ENCODE data around the gene SSTR3.

Gene SSTR3

GRCh38 chr22:37169947-37170688, 42.2 kb downstream of the SSTR3 start:
- Histone ChIP-seq H3K9ac (ENCODE audit: low read length) (no peak overlapping the region), H3F3A (ENCODE audit: insufficient read depth) (no peaks in the 10 kb centered on the region), H3K4me3 (ENCODE audit: insufficient read depth, low read length, poor library complexity, severe bottlenecking) (no peak overlapping the region), H3K79me2 (ENCODE audit: insufficient read depth, low read length) (no peaks in the 10 kb centered on the region), H3K27me3 (ENCODE audit: low read length) (no peaks in the 10 kb centered on the region), H3K9me2 (replicated peaks; ENCODE audit: insufficient read depth, low read length) (no peaks in the 10 kb centered on the region), H3K27ac (ENCODE audit: low read depth, low read length) (no peak overlapping the region), H3K36me3 (ENCODE audit: low read length) (no peaks in the 10 kb centered on the region), H2AFZ (ENCODE audit: low read depth, low read length, severe bottlenecking) (no peak overlapping the region), H4K20me1 (ENCODE audit: low read depth, low read length) (no peaks in the 10 kb centered on the region), H3K4me2 (ENCODE audit: low read depth, low read length, poor library complexity, severe bottlenecking) (no peak overlapping the region), H3K9me3 (ENCODE audit: insufficient read depth, low read length) (no peaks in the 10 kb centered on the region)
- TF ChIP-seq EZH2phosphoT487 (conservative IDR thresholded peaks at IDR 0.05; ENCODE audit: low read length): no peak
- peak; percentile 13 for TF ChIP-seq CTCF (IDR thresholded peaks at IDR 0.05; ENCODE audit: insufficient read depth, low read length, poor library complexity, severe bottlenecking)

- Histone ChIP-seq H3K36me3 (ENCODE audit: low read length) (no peaks in the 10 kb centered on the region), H3F3A (ENCODE audit: insufficient read depth) (no peaks in the 10 kb centered on the region), H3K27ac (ENCODE audit: low read depth, low read length) (no peak overlapping the region), H3K79me2 (ENCODE audit: insufficient read depth, low read length) (no peaks in the 10 kb centered on the region), H3K9me3 (ENCODE audit: insufficient read depth, low read length) (no peaks in the 10 kb centered on the region), H4K20me1 (ENCODE audit: low read depth, low read length) (no peaks in the 10 kb centered on the region), H2AFZ (ENCODE audit: low read depth, low read length, severe bottlenecking) (no peak overlapping the region), H3K9me2 (replicated peaks; ENCODE audit: insufficient read depth, low read length) (no peaks in the 10 kb centered on the region), H3K4me3 (ENCODE audit: insufficient read depth, low read length, poor library complexity, severe bottlenecking) (no peak overlapping the region), H3K9ac (ENCODE audit: low read length) (no peak overlapping the region), H3K27me3 (ENCODE audit: low read length) (no peaks in the 10 kb centered on the region), H3K4me2 (ENCODE audit: low read depth, low read length, poor library complexity, severe bottlenecking) (no peak overlapping the region)
- TF ChIP-seq CTCF (IDR thresholded peaks at IDR 0.05; ENCODE audit: insufficient read depth, low read length, poor library complexity, severe bottlenecking): no peak
- TF ChIP-seq EZH2phosphoT487 (conservative IDR thresholded peaks at IDR 0.05; ENCODE audit: low read length): no peak
Measured at GRCh38 chr22:37169406-37169805, 42.9 kb downstream of the SSTR3 start.

- no peaks in the 10 kb centered on the region for H3K9me2 ChIP-seq (replicated peaks; ENCODE audit: insufficient read depth, low read length)
- H3K36me3 ChIP-seq (ENCODE audit: low read length): no peaks in the 10 kb centered on the region
- TF ChIP-seq EZH2phosphoT487 (conservative IDR thresholded peaks at IDR 0.05; ENCODE audit: low read length) (no peak), CTCF (IDR thresholded peaks at IDR 0.05; ENCODE audit: insufficient read depth, low read length, poor library complexity, severe bottlenecking) (no peak)
- no peak overlapping the region for H3K4me3 ChIP-seq (ENCODE audit: insufficient read depth, low read length, poor library complexity, severe bottlenecking)
- H4K20me1 ChIP-seq (ENCODE audit: low read depth, low read length): no peaks in the 10 kb centered on the region
- H3K27ac ChIP-seq (ENCODE audit: low read depth, low read length): no peak overlapping the region
- H3K27me3 ChIP-seq (ENCODE audit: low read length): no peaks in the 10 kb centered on the region
- no peaks in the 10 kb centered on the region for H3F3A ChIP-seq (ENCODE audit: insufficient read depth)
- H3K9me3 ChIP-seq (ENCODE audit: insufficient read depth, low read length): no peaks in the 10 kb centered on the region
- no peak overlapping the region for H3K9ac ChIP-seq (ENCODE audit: low read length)
- H3K4me2 ChIP-seq (ENCODE audit: low read depth, low read length, poor library complexity, severe bottlenecking): no peak overlapping the region
- H2AFZ ChIP-seq (ENCODE audit: low read depth, low read length, severe bottlenecking): no peak overlapping the region
- no peaks in the 10 kb centered on the region for H3K79me2 ChIP-seq (ENCODE audit: insufficient read depth, low read length)
Measured at GRCh38 chr22:37167981-37168647, 44.2 kb downstream of the SSTR3 start.
